MCF 10A (cell line): ENCODE results near the gene DCAKD. TPM values are rescaled to one million over a fixed set of nuclear protein-coding genes. Genes with fewer than 3 reads are reported as not detected.
A peak's percentile ranks its signal among the peaks of the same experiment; 100 is the strongest.

ENCODE experiments used
- BruUV-seq: library from RNA; stranded (reverse); fragments of 400-500 nt; replicated peaks from 2 replicates; lab custom pipeline; 2021; lab: Mats Ljungman, UMichigan
- CTCF ChIA-PET: fragments of 300-600 bp; sonication (Branson Sonifier 250); formaldehyde crosslinking; extraction: SDS; loops from one replicate; lab custom pipeline; 2021; ENCODE audit warnings: antibody characterized with exemption, inconsistent platforms; lab: Yijun Ruan, JAX
- POLR2A ChIA-PET: fragments of 300-600, 350-650 bp; sonication (Branson Sonifier 250); formaldehyde crosslinking; extraction: SDS; loops from one replicate; lab custom pipeline; 2020; ENCODE audit warnings: antibody characterized with exemption, inconsistent platforms; lab: Yijun Ruan, JAX
- DNase-seq: peaks from one replicate; pipeline ENCODE4 v3.0.0-alpha.2; 2018; ENCODE audit not compliant: unreplicated experiment
- H3K27ac Mint-ChIP-seq: one replicate; pipeline ENCODE4 v1.8.0; 2022; ENCODE audit warnings: mild to moderate bottlenecking, low read depth, mixed read lengths; ENCODE audit not compliant: unreplicated experiment
- H3K27me3 Mint-ChIP-seq: one replicate; pipeline ENCODE4 v1.8.0; 2022; ENCODE audit warnings: mixed read lengths; ENCODE audit not compliant: insufficient read depth, unreplicated experiment
- H3K36me3 Mint-ChIP-seq: one replicate; pipeline ENCODE4 v1.8.0; 2022; ENCODE audit warnings: mild to moderate bottlenecking, moderate library complexity, mixed read lengths; ENCODE audit not compliant: insufficient read depth, unreplicated experiment
- H3K4me1 Mint-ChIP-seq: one replicate; pipeline ENCODE4 v1.8.0; 2022; ENCODE audit warnings: mixed read lengths; ENCODE audit not compliant: insufficient read depth, unreplicated experiment
- H3K4me3 Mint-ChIP-seq: one replicate; pipeline ENCODE4 v1.8.0; 2022; ENCODE audit warnings: mild to moderate bottlenecking, moderate library complexity, mixed read lengths; ENCODE audit not compliant: unreplicated experiment
- H3K9me3 Mint-ChIP-seq: one replicate; pipeline ENCODE4 v1.8.0; 2022; ENCODE audit warnings: mixed read lengths; ENCODE audit not compliant: unreplicated experiment
- intact Hi-C: fragments of 100-400 bp; cut with micrococcal nuclease; formaldehyde crosslinking; loops from 2 replicates; pipeline ENCODE4 v1.14.1; 2022
- total RNA-seq: library from RNA; stranded (reverse); gene quantifications from 2 replicates; pipeline ENCODE4 v1.2.3, GENCODE V29; 2022
- TF ChIP-seq, protein P1 (sequence below): fragments of 200-600 bp; IDR thresholded peaks from one replicate; pipeline ENCODE4 v1.8.0; 2022; ENCODE audit warnings: antibody characterized with exemption, mild to moderate bottlenecking; ENCODE audit not compliant: unreplicated experiment

The DCAKD gene
- total RNA-seq, 1 experiment from 2014 or later: 23.3 TPM

DNA sequence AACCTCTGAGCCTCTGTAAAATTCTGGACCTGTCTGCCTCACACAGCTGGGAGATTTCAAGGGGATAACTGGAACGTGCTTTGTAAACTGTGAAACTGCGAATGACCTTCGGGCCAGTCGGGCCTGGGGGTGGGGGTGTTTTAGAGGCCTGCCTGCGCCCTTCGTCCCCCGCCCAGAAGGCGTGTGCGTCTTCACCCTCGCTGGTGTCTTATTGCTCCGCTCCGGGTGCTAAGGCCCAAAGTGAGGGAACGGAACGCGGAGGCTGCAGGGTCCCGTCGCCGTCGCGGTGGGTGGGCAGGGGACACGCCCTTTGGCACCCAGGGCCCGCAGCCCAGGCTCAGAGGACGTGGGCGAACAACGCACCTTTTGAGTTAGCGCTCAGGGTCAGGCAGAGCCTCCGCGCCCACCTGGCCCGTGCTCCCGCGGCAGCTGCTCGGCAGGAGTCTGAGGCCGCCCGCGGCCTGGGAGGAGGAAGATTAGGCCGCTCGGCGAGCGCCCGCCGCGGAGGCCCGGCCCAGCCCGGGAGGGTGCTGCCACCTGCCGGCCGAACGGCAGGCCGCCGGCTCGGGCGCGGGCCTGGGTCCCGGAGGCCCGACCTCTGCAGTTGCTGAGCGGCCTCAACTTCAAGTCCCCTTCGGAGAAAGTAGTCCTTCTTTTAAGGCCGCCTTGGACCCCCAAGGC lies 29.7 kb downstream of the DCAKD start:
- DNase-seq: peak; percentile 56
- CTCF ChIA-PET: interaction anchor here (0.5 to 12.2 kb wide), 48 partner anchors 9 to 319 kb away, joined by 3 to 211 read pairs (median 4); partner anchors contain the start of genes ACBD4, EFTUD2, GFAP and PLCD3
- BruUV-seq: no TSS peak
- Mint-ChIP-seq H3K4me1 (peaks cover 18% of the 10 kb centered on the region), H3K27me3 (no peaks in the 10 kb centered on the region), H3K4me3 (no peak overlapping the region), H3K36me3 (peaks cover 8% of the 10 kb centered on the region), H3K27ac (no peak overlapping the region), H3K9me3 (no peaks in the 10 kb centered on the region)
- intact Hi-C loops: loop anchor here (1.0 kb wide), 2 partner anchors 101 to 246 kb away; no protein-coding TSS in a partner anchor
- TF ChIP-seq, protein P1, sequence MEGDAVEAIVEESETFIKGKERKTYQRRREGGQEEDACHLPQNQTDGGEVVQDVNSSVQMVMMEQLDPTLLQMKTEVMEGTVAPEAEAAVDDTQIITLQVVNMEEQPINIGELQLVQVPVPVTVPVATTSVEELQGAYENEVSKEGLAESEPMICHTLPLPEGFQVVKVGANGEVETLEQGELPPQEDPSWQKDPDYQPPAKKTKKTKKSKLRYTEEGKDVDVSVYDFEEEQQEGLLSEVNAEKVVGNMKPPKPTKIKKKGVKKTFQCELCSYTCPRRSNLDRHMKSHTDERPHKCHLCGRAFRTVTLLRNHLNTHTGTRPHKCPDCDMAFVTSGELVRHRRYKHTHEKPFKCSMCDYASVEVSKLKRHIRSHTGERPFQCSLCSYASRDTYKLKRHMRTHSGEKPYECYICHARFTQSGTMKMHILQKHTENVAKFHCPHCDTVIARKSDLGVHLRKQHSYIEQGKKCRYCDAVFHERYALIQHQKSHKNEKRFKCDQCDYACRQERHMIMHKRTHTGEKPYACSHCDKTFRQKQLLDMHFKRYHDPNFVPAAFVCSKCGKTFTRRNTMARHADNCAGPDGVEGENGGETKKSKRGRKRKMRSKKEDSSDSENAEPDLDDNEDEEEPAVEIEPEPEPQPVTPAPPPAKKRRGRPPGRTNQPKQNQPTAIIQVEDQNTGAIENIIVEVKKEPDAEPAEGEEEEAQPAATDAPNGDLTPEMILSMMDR: peak; percentile 80
- POLR2A ChIA-PET: interaction anchor here (0.6 to 5.6 kb wide), 12 partner anchors 9 to 150 kb away, joined by 3 to 51 read pairs (median 4); partner anchors contain the start of genes C1QL1, EFTUD2 and NMT1

DNA sequence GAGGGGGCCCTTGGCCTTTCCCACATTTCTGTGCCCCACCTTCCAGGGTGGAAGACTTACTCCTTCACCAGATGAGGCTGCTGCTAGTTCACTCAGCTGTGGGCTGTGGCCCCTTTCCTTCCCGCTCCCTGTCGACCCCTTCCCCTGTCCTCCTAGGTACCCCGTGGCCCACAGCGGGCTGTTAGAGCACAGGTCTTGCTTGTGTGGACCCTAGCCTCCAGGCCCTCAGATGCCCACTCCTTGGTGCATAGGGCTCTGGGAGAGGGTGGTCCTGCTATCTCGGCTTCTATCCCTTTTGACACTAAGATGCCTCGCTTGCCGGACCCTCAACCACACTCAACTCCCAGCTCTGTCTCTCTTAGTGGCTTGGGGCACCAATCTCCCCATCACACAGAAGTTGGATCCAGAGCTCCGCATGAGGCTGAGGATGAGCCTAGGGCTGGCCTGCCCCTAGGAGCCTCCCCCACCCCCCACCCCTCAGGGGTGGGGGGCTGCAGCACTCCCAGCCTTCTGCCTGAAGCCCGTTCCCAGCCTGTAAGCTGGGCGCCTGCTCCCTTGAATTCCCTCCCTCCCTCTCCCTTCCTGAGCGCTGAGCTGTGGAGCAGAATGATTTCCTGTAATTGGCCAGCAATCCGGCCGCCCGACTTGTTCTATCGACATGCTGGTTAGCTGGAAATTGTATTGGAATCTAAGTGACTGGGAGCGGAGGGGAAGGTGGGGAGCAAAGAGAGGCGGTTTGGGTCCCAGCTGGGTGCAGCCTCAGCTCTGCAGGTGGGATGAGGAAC lies 30.9 kb downstream of the DCAKD start:
- intact Hi-C loops: loop anchor here (1.0 kb wide), 1 partner anchor 79 kb away; no protein-coding TSS in a partner anchor
- no peaks in the 10 kb centered on the region for H3K27me3 Mint-ChIP-seq
- no peaks in the 10 kb centered on the region for H3K9me3 Mint-ChIP-seq
- H3K4me1 Mint-ChIP-seq: peaks cover 18% of the 10 kb centered on the region
- TF ChIP-seq, protein P1: no peak
- no TSS peak for BruUV-seq
- POLR2A ChIA-PET: interaction anchor here (1.0 to 5.6 kb wide), 14 partner anchors 10 to 128 kb away, joined by 3 to 51 read pairs (median 5); partner anchors contain the start of genes C1QL1, EFTUD2, HEXIM1 and NMT1
- H3K4me3 Mint-ChIP-seq: peak overlapping the region; percentile 43
- DNase-seq: no peak
- no peak overlapping the region for H3K27ac Mint-ChIP-seq
- CTCF ChIA-PET: interaction anchor here (0.6 to 12.2 kb wide), 27 partner anchors 8 to 242 kb away, joined by 3 to 211 read pairs (median 5); partner anchors contain the start of genes ACBD4 and GFAP
- peaks cover 12% of the 10 kb centered on the region for H3K36me3 Mint-ChIP-seq

DNA sequence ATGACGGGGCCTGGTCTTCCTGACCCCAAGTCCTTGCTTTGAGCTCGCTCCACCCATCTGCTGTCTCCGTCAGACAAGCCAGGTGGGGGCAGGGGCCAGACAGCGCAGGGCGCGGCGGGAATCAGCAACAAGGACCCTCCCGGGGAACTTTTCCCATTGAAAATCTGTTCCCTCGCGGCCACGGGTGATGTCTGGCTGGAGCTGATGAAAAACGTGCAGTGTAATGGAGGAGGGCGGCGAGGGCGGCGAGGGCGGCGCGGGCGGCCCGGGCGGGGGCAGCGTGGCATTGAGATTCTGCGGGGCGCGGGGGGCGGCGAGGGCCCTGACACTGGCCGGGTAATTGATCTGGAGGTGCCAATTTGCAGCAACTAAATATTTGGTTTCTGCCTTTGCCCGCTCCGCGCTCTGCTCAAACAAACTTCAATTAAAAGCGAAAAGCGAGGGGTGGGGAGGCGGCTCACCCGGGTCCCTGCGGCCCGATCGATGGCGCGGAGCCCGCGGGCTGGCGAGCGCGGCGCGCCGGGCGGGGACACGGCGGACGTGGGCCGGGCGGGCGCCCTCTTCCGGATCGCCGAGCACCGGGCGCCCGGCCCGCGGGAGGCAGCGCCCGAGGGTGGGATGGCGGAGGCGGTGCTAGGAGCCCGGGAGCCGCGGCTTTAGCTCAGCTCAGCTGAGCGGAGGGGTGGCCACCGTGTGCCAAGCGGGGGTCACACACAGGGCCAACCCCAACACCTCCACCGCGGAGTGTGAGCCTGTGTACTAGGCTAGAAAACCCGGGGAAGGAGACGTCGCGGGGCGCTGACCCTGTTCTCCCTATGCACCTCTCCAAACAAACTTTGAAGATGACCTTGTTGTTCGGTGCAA lies 32.4 kb downstream of the DCAKD start:
- TF ChIP-seq, protein P1: peak; percentile 27
- ChIA-PET POLR2A (interaction anchor here (0.5 to 5.6 kb wide), 13 partner anchors 8 to 100 kb away, joined by 3 to 51 read pairs (median 4); partner anchors contain the start of gene C1QL1), CTCF (interaction anchor here (0.6 to 12.2 kb wide), 24 partner anchors 7 to 543 kb away, joined by 3 to 211 read pairs (median 3); partner anchors contain the start of gene GFAP)
- no peaks in the 10 kb centered on the region for H3K9me3 Mint-ChIP-seq
- H3K27me3 Mint-ChIP-seq: no peaks in the 10 kb centered on the region
- H3K4me1 Mint-ChIP-seq: peaks cover 18% of the 10 kb centered on the region
- H3K4me3 Mint-ChIP-seq: peak overlapping the region; percentile 76
- H3K36me3 Mint-ChIP-seq: peaks cover 12% of the 10 kb centered on the region
- DNase-seq: peak; percentile 46
- intact Hi-C loops: no loop called here
- peak overlapping the region; percentile 61 for H3K27ac Mint-ChIP-seq
- BruUV-seq: no TSS peak
